HG03025 (cell line): ENCODE data around the gene DCAF17.
"Not testable (repeated sequence)": the region's sequence is repeated elsewhere in the genome, so short reads cannot be mapped to it uniquely, and the experiment has no call there.

Source experiments
- ATAC-seq: cut with Tn5 transposase; IDR thresholded peaks from one replicate; pipeline ENCODE4 v1.9.1; 2021; ENCODE audit warnings: mild to moderate bottlenecking, moderate library complexity; ENCODE audit not compliant: unreplicated experiment, low FRiP score

DCAF17 gene

GRCh38 chr2:171447675-171448074 lies 13.6 kb downstream of the DCAF17 start:
- ATAC-seq, result no peak

- ATAC-seq, result no peak
These were observed 17.0 kb downstream of the DCAF17 start for GRCh38 chr2:171451074-171451473.

- ATAC-seq, result no peak
These were observed 18.7 kb downstream of the DCAF17 start for GRCh38 chr2:171452773-171453172.

GRCh38 chr2:171459498-171459897 lies 25.5 kb downstream of the DCAF17 start:
- ATAC-seq, result no peak

GRCh38 chr2:171460537-171460936 lies 26.5 kb downstream of the DCAF17 start:
- ATAC-seq, result no peak

- ATAC-seq, result no peak
These were observed 35.1 kb downstream of the DCAF17 start for GRCh38 chr2:171469176-171469575.

GRCh38 chr2:171470129-171470528 lies 36.1 kb downstream of the DCAF17 start:
- ATAC-seq, result no peak

GRCh38 chr2:171475979-171476378 lies 42.0 kb downstream of the DCAF17 start:
- no peak for ATAC-seq

- no peak for ATAC-seq
These were observed 44.3 kb downstream of the DCAF17 start for GRCh38 chr2:171478345-171478744.

GRCh38 chr2:171479154-171479814 lies 45.3 kb downstream of the DCAF17 start:
- no peak for ATAC-seq

- ATAC-seq, result no peak
These were observed 46.9 kb downstream of the DCAF17 start for GRCh38 chr2:171480908-171481307.

- no peak for ATAC-seq
These were observed 48.3 kb downstream of the DCAF17 start for GRCh38 chr2:171482308-171482707.

- no peak for ATAC-seq
These were observed 48.9 kb downstream of the DCAF17 start for GRCh38 chr2:171482877-171483276.

GRCh38 chr2:171483793-171484192 lies 49.8 kb downstream of the DCAF17 start:
- no peak for ATAC-seq

GRCh38 chr2:171485116-171485515 lies 51.1 kb downstream of the DCAF17 start:
- no peak for ATAC-seq

- no peak for ATAC-seq
These were observed 53.2 kb downstream of the DCAF17 start for GRCh38 chr2:171487201-171487600.

GRCh38 chr2:171487803-171488259 lies 53.8 kb downstream of the DCAF17 start:
- ATAC-seq, result no peak

GRCh38 chr2:171490577-171490976 lies 56.6 kb downstream of the DCAF17 start:
- no peak for ATAC-seq

GRCh38 chr2:171491292-171491691 lies 57.3 kb downstream of the DCAF17 start:
- no peak for ATAC-seq

- ATAC-seq, result no peak
These were observed 58.6 kb downstream of the DCAF17 start for GRCh38 chr2:171492664-171493063.

- ATAC-seq, result not testable (repeated sequence)
These were observed 63.6 kb downstream of the DCAF17 start for GRCh38 chr2:171497664-171498063.

GRCh38 chr2:171505374-171505773 lies 71.3 kb downstream of the DCAF17 start:
- ATAC-seq, result no peak
